GM19395 (cell line): ENCODE data around the gene ICA1.

Source experiments
- ATAC-seq: cut with Tn5 transposase; IDR thresholded peaks from one replicate; pipeline ENCODE4 v1.9.1; 2021; ENCODE audit warnings: mild to moderate bottlenecking, moderate library complexity; ENCODE audit not compliant: unreplicated experiment

ICA1 gene

GRCh38 chr7:8204339-8205030, 57.5 kb downstream of the ICA1 start:
- no peak for ATAC-seq

GRCh38 chr7:8201846-8202441, 60.0 kb downstream of the ICA1 start:
- no peak for ATAC-seq

GRCh38 chr7:8200717-8201116, 61.2 kb downstream of the ICA1 start:
- no peak for ATAC-seq

- no peak for ATAC-seq
These were observed 61.7 kb downstream of the ICA1 start for GRCh38 chr7:8200316-8200715.

- no peak for ATAC-seq
These were observed 63.8 kb downstream of the ICA1 start for GRCh38 chr7:8197994-8198698.

GRCh38 chr7:8192897-8193296, 69.1 kb downstream of the ICA1 start:
- ATAC-seq: no peak

- peak; percentile 85 for ATAC-seq
These were observed 71.7 kb downstream of the ICA1 start for GRCh38 chr7:8190119-8190895.

- no peak for ATAC-seq
These were observed 72.3 kb downstream of the ICA1 start for GRCh38 chr7:8189625-8190024.

GRCh38 chr7:8185926-8186683, 75.9 kb downstream of the ICA1 start:
- ATAC-seq: no peak

- no peak for ATAC-seq
These were observed 77.7 kb downstream of the ICA1 start for GRCh38 chr7:8184221-8184620.

- ATAC-seq: no peak
These were observed 82.5 kb downstream of the ICA1 start for GRCh38 chr7:8179486-8179885.

- ATAC-seq: no peak
These were observed 83.6 kb downstream of the ICA1 start for GRCh38 chr7:8178353-8178752.

- ATAC-seq: peak; percentile 68
These were observed 84.6 kb downstream of the ICA1 start for GRCh38 chr7:8177109-8177933.

- peak; percentile 81 for ATAC-seq
These were observed 85.4 kb downstream of the ICA1 start for GRCh38 chr7:8176370-8177081.

GRCh38 chr7:8175929-8176369, 86.0 kb downstream of the ICA1 start:
- ATAC-seq: peak; percentile 0

- no peak for ATAC-seq
These were observed 89.3 kb downstream of the ICA1 start for GRCh38 chr7:8172372-8173354.

GRCh38 chr7:8169171-8169570, 92.8 kb downstream of the ICA1 start:
- no peak for ATAC-seq

GRCh38 chr7:8168336-8168735, 93.6 kb downstream of the ICA1 start:
- no peak for ATAC-seq
